Activated effector memory CD4-positive, alpha-beta T cell treated with anti-CD3 and anti-CD28 coated beads, Interleukin-2, amount 50 U/mL, for 16 hours (primary cell): ENCODE results near the gene LRMDA.

Experiments
- DNase-seq: peaks from one replicate; pipeline ENCODE4 v3.0.0-alpha.2; 2020

LRMDA gene

GRCh38 chr10:75977139-75977538 is 545.7 kb downstream of the LRMDA start:
- DNase-seq, result no peak

GRCh38 chr10:75978213-75978612 is 546.8 kb downstream of the LRMDA start:
- no peak for DNase-seq

GRCh38 chr10:75980419-75981002 is 549.1 kb downstream of the LRMDA start:
- no peak for DNase-seq

GRCh38 chr10:75982611-75983369 is 551.4 kb downstream of the LRMDA start:
- no peak for DNase-seq

GRCh38 chr10:75984067-75984466 is 552.6 kb downstream of the LRMDA start:
- no peak for DNase-seq

GRCh38 chr10:75987616-75988015 is 556.2 kb downstream of the LRMDA start:
- no peak for DNase-seq

GRCh38 chr10:75994357-75995040 is 563.1 kb downstream of the LRMDA start:
- DNase-seq, result no peak

GRCh38 chr10:75995041-75995430 is 563.6 kb downstream of the LRMDA start:
- no peak for DNase-seq

- no peak for DNase-seq
These were observed 564.3 kb downstream of the LRMDA start for GRCh38 chr10:75995720-75996119.

- no peak for DNase-seq
These were observed 567.6 kb downstream of the LRMDA start for GRCh38 chr10:75999001-75999400.

- DNase-seq, result no peak
These were observed 568.2 kb downstream of the LRMDA start for GRCh38 chr10:75999515-76000209.

GRCh38 chr10:76000550-76000949 is 569.1 kb downstream of the LRMDA start:
- no peak for DNase-seq

GRCh38 chr10:76001019-76001418 is 569.6 kb downstream of the LRMDA start:
- DNase-seq, result no peak

- no peak for DNase-seq
These were observed 570.0 kb downstream of the LRMDA start for GRCh38 chr10:76001461-76001860.

- DNase-seq, result no peak
These were observed 570.9 kb downstream of the LRMDA start for GRCh38 chr10:76002262-76002854.

GRCh38 chr10:76007667-76008181 is 576.3 kb downstream of the LRMDA start:
- no peak for DNase-seq

GRCh38 chr10:76009531-76009930 is 578.1 kb downstream of the LRMDA start:
- DNase-seq, result no peak

GRCh38 chr10:76010703-76011102 is 579.3 kb downstream of the LRMDA start:
- DNase-seq, result no peak

GRCh38 chr10:76012716-76013327 is 581.4 kb downstream of the LRMDA start:
- no peak for DNase-seq

- DNase-seq, result no peak
These were observed 583.8 kb downstream of the LRMDA start for GRCh38 chr10:76015245-76015644.

GRCh38 chr10:76017026-76017732 is 585.8 kb downstream of the LRMDA start:
- no peak for DNase-seq
